Stimulated activated naive CD8-positive, alpha-beta T cell treated with anti-CD3 and anti-CD28 coated beads, Interleukin-15, Interleukin-2, amounts not matched to agents 100 U/mL and 50 U/mL, for 24 hours (primary cell): ENCODE results near the gene PUM1.
"Not testable (repeated sequence)": the region's sequence is repeated elsewhere in the genome, so short reads cannot be mapped to it uniquely, and the experiment has no call there.

Experiments used
- ATAC-seq: fragments of 150-1000 bp; cut with Tn5 transposase; one replicate; pipeline ENCODE4 v1.10.0; 2021
- DNase-seq: peaks from one replicate; pipeline ENCODE4 v3.0.0; 2021

Gene PUM1

GRCh38 chr1:31065310-31066217 lies at the start of gene PUM1:
TSS of gene PUM1 (minus strand) at chr1:31065717. CDS start at chr1:31059566, 6,151 bp downstream.
- DNase-seq (peak; percentile 99), ATAC-seq (peak; percentile 99)

GRCh38 chr1:31112266-31112935 lies 46.9 kb upstream of the PUM1 start:
- ATAC-seq (no peak), DNase-seq (no peak)

GRCh38 chr1:31111290-31111951 lies 45.9 kb upstream of the PUM1 start:
- DNase-seq: no peak
- ATAC-seq: no peak

- DNase-seq: no peak
- ATAC-seq: no peak
These were observed 45.3 kb upstream of the PUM1 start for GRCh38 chr1:31110846-31111245.

GRCh38 chr1:31108861-31109260 lies 43.3 kb upstream of the PUM1 start:
- no peak for ATAC-seq
- no peak for DNase-seq

- DNase-seq: no peak
- ATAC-seq: peak; percentile 43
These were observed 40.1 kb upstream of the PUM1 start for GRCh38 chr1:31105646-31106045.

- ATAC-seq (no peak), DNase-seq (no peak)
These were observed 37.0 kb upstream of the PUM1 start for GRCh38 chr1:31102501-31102950.

GRCh38 chr1:31101147-31101502 lies 35.6 kb upstream of the PUM1 start:
- ATAC-seq (no peak), DNase-seq (no peak)

GRCh38 chr1:31099293-31100032 lies 33.9 kb upstream of the PUM1 start:
- ATAC-seq (no peak), DNase-seq (no peak)

- no peak for ATAC-seq
- DNase-seq: no peak
These were observed 30.5 kb upstream of the PUM1 start for GRCh38 chr1:31095985-31096384.

GRCh38 chr1:31095298-31095981 lies 29.9 kb upstream of the PUM1 start:
- ATAC-seq: no peak
- no peak for DNase-seq

GRCh38 chr1:31088081-31088480 lies 22.6 kb upstream of the PUM1 start:
- not testable (repeated sequence) for DNase-seq, ATAC-seq

- ATAC-seq: no peak
- DNase-seq: no peak
These were observed 19.5 kb upstream of the PUM1 start for GRCh38 chr1:31084782-31085569.

- no peak for ATAC-seq
These were observed 16.9 kb upstream of the PUM1 start for GRCh38 chr1:31082385-31082784.

GRCh38 chr1:31073044-31073443 lies 7.5 kb upstream of the PUM1 start:
- no peak for DNase-seq
- no peak for ATAC-seq

More at GRCh38 chr1:31082385-31082784, 16.9 kb upstream of the PUM1 start:
- no peak for DNase-seq

GRCh38 chr1:31072304-31072746 lies 6.8 kb upstream of the PUM1 start:
- ATAC-seq (no peak), DNase-seq (no peak)

GRCh38 chr1:31069392-31069791 lies 3.9 kb upstream of the PUM1 start:
- DNase-seq (no peak), ATAC-seq (no peak)

GRCh38 chr1:31064718-31065309 lies 703 bp downstream of the PUM1 start:
- ATAC-seq (no peak), DNase-seq (no peak)

GRCh38 chr1:31064111-31064717 lies 1.3 kb downstream of the PUM1 start:
- DNase-seq (no peak), ATAC-seq (no peak)

- no peak for DNase-seq
These were observed 1.9 kb downstream of the PUM1 start for GRCh38 chr1:31063631-31064030.

More at GRCh38 chr1:31063631-31064030, 1.9 kb downstream of the PUM1 start:
- no peak for ATAC-seq
